GM12892 (cell line): ENCODE measurements around the gene OR5W2. TPM values are rescaled to one million over a fixed set of nuclear protein-coding genes. Genes with fewer than 3 reads are reported as not detected.
"Not testable (repeated sequence)": the region's sequence is repeated elsewhere in the genome, so short reads cannot be mapped to it uniquely, and the experiment has no call there.

ENCODE experiments used
- DNase-seq: peaks from one replicate; pipeline ENCODE4 v3.0.0; 2011; ENCODE audit not compliant: insufficient read length
- FAIRE-seq: peaks from 2 replicates; lab custom pipeline; 2011; peaks lifted over from hg19 to GRCh38; lab: Jason Lieb, UNC
- POLR2A ChIP-seq: IDR thresholded peaks from 2 replicates; pipeline ENCODE4 v1.6.1; 2011; ENCODE audit warnings: low read depth, low read length, control low read depth
- POLR2AphosphoS5 ChIP-seq: IDR thresholded peaks from 2 replicates; pipeline ENCODE4 v1.6.1; 2011; ENCODE audit warnings: low read depth, low read length, control low read depth
- TAF1 ChIP-seq: IDR thresholded peaks from 2 replicates; pipeline ENCODE4 v1.6.1; 2011; ENCODE audit warnings: low read depth, mild to moderate bottlenecking, control low read depth, low read length, borderline replicate concordance
- polyA plus RNA-seq: library from polyadenylated mRNA; unstranded; fragments of >200 nt; gene quantifications from one replicate; pipeline ENCODE4 v1.2.1, GENCODE V29; 2012; ENCODE audit warnings: missing spikeins, inconsistent platforms; ENCODE audit not compliant: missing spikeins

OR5W2 gene
- not detected for polyA plus RNA-seq

DNA sequence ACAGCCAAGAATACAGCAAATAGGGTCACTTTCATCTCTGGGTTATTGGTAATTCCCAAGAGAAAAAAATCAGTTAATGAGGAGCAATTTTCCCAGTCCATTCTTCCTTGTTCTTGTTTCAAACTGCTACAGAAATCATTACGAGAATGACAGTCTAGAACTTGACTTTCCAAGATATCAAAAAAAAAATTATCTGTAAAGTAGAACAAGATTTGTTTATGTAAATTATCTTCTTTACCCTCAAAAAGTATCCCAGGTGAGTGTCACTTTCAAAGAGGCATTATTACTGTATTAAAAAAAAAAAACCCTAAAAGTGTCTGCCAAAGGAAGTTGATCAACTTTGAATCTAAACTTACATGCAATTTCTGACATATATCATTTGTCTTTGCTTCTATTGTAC lies at the start of gene OR5W2:
Gene OR5W2, minus strand, starts transcription at position 101 of the 400 bp plus-strand sequence. Its CDS starts 0 bp downstream, at position 101.
- FAIRE-seq, result no peak
- no peak for TF ChIP-seq TAF1
- DNase-seq, result no peak

DNA sequence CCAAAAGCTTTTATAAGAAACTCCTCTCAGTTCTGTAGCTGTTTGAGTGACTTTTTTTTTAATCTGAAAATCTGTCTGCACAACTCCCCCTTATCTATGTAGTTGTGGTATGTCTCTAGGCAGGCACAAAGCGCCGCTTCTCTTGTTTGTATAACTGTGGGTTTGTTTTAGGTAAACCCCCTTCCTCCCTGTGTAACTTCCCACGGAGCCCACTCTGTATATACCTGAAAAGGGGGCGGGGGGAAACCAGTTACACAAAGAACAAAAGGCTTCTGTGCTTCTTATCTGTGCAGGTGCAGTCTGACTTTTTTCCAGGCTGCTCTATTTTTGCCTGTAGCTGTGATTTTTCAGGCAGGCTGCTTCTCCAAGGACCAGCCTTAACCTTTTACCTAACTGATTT lies 42.1 kb upstream of the OR5W2 start:
- FAIRE-seq (no peak), DNase-seq (no peak)
- no peak for TF ChIP-seq TAF1
- TF ChIP-seq POLR2AphosphoS5, result no peak
- TF ChIP-seq POLR2A, result no peak

DNA sequence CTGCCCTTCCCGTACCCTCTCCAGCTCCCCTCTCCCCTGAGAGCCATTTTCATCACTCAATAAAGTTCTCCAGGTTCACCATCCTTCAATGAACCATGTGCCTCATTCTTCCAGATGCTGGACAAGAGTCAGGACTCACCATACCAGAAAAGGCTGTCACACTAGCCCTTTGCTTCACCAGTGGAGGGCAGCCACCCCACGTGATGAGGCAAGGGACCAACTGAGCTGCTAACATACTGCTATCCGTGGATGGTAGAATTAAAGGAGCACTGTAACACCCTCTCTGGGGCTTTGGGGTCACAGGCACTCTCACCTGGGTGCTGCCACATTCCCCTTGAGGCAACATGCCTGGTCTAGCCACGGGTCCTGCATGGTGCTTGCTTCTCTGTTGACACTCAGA lies 34.9 kb upstream of the OR5W2 start:
- no peak for TF ChIP-seq POLR2A
- no peak for TF ChIP-seq POLR2AphosphoS5
- TF ChIP-seq TAF1, result no peak
- DNase-seq, result no peak
- FAIRE-seq, result no peak

DNA sequence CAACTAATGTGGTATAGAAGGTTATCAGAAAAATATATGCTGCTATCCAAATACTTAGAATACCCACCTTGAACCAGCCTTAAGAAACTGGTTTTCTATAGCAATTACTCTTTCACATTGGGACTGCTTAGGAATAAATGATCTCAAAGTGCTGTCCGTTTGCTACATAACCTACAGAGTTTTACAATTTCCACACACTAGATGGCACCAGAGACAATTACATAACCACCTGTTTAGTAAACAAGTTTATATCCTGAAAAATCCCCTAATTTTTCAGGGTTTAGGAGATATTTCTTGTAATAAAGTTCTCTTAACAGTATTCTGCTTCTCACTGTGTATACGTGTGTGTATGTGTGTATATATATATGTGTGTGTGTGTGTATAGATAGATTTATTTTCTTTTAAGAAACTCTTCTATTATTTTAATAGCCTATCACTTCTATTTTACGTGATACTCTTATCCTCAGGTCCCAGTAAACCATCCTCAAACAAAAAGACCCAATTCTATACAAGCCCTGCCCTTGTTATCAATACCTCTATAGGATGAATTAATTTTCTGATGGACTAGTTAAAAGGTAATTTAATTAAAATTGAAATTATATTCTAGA lies 28.5 kb upstream of the OR5W2 start:
- FAIRE-seq, result no peak

DNA sequence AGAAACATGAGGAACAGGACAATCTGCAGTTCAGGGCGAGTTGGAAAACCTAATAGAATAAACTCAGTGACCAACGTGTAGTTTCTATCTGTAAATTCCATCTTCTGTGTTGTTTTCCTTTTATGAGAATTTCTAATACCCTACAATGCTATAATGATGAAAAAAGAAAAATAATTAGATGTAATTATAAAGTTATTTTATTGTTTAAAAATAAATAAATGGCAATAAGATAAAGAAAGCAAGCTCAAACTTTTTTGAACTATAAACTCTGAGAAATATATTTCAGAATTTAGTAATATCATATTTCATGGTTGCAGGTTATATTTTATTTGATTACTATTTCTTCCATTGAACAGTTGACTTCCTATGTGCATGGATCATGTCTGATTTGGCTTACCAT lies 21.9 kb upstream of the OR5W2 start, which contains the start of gene OR5I1:
Gene OR5I1, minus strand, starts transcription at position 101 of the 400 bp plus-strand sequence. Its CDS starts 0 bp downstream, at position 101.
- FAIRE-seq (no peak), DNase-seq (no peak)
- no peak for TF ChIP-seq TAF1
- TF ChIP-seq POLR2A, result no peak
- TF ChIP-seq POLR2AphosphoS5, result no peak

More for the DNA sequence above, 28.5 kb upstream of the OR5W2 start:
- DNase-seq, result no peak
- TF ChIP-seq TAF1, result no peak
- no peak for TF ChIP-seq POLR2AphosphoS5
- no peak for TF ChIP-seq POLR2A

DNA sequence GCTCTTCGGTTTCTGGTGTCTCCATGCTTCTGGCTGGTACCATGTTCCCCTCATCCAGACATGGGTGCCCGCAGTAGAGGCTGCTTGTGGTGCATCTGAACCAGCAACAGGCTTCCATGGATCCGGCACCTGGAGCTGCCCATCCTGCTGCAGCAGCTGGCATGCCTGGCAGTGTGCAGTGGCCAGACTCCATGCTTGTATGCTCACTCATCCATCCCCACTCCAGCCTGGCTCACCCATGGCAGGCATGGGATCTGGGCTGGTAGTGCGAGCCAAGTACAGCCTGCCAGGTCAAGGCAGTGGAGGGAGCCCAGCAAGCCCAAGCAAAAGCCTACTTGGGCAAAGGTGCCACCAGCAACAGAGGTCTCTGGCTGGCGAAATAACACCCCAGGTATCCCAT lies 6.2 kb upstream of the OR5W2 start:
- no peak for TF ChIP-seq POLR2A
- no peak for TF ChIP-seq TAF1
- no peak for TF ChIP-seq POLR2AphosphoS5
- DNase-seq (no peak), FAIRE-seq (no peak)

DNA sequence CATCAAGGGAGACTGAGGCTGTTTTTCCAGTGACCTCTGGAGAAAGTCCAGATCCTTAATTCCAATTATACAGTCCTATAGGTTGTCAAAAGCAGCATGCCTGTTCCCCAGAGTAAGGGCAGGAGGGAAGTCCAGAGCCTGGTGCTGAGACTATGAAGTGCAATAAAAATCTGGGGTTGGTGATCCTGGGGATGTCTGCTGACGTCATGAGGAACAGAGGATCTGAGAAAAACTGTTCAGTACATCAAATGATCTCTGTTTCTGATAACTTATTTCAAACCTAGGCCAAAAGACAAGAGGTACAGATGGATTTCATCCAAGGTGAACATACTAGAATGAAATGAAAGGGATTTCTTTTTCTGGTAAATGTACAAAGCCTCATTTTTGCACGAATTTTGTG lies 12.1 kb downstream of the OR5W2 start:
- no peak for FAIRE-seq
- DNase-seq, result no peak
- TF ChIP-seq TAF1 (no peak), POLR2A (no peak), POLR2AphosphoS5 (no peak)

DNA sequence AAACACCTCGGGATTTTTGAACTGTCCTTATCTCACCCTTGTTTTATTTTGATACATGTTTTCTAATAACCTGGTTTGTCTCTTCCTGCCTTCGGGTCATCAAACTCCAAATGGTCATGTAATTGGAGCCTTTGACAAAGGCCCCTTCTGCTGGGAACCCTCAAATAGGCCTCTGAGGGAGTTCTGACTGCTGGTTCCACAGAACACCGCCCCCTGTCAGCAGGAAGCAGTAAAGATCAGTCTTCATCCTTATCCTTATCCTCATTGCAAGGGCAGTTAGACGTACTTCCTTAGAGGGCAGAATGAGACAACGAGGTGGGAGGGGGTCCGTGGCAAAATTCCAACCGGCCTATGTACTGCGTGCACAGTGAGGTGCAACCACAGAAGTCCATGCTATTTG lies 19.2 kb downstream of the OR5W2 start:
- FAIRE-seq (no peak), DNase-seq (no peak)
- no peak for TF ChIP-seq POLR2A
- no peak for TF ChIP-seq TAF1
- TF ChIP-seq POLR2AphosphoS5, result no peak

DNA sequence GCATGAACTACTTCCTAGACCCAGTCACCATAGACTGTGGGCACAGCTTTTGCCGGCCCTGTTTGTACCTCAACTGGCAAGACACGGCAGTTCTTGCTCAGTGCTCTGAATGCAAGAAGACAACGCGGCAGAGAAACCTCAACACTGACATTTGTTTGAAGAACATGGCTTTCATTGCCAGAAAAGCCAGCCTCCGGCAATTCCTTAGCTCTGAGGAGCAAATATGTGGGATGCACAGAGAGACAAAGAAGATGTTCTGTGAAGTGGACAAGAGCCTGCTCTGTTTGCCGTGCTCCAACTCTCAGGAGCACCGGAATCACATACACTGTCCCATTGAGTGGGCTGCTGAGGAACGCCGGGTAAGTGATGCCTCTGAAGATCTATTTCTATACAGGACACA lies 28.9 kb downstream of the OR5W2 start:
- not testable (repeated sequence) for DNase-seq, FAIRE-seq

DNA sequence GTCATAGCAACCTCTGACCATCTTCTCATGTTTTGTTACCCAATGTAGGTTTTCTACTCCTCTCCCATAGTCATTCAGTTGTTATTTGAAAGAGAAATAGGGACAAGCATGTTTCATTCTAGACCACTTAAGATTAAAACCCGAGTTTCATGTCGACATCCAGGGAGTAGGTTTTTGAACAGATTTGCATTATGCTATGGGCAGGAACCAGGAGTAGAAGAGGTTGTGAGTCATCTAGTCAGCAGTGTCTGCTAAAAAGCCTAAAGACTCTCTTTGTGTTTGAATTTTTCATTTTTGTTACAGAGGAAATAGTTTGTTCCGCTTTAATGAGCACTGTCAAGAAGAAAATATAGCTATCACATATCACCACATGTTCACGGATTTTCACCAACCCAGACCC lies 29.4 kb downstream of the OR5W2 start:
- FAIRE-seq, DNase-seq: not testable (repeated sequence)

DNA sequence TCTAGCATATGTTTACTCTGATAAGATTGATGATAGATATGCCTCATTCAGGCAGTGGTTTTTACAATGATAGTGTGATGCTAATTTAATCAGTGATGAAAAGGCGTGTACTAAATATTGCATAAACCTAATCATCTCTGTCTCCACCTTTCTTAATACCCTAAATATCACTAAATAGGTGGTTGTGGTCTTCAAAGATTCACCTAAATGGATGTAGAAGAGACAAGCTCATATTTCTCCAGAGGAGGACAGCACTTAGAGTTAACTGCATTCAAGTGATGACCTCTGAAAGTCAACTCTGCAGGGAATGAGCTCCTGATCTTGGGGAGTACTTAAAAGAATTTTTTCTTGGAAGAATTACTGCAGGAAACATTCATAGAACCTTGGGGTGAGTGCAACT lies 31.4 kb downstream of the OR5W2 start, which contains the start of gene TRIM51:
Gene TRIM51, plus strand, starts transcription at position 301 of the 400 bp plus-strand sequence. CDS start 2,132 bp downstream, outside the sequence.
- not testable (repeated sequence) for FAIRE-seq

DNA sequence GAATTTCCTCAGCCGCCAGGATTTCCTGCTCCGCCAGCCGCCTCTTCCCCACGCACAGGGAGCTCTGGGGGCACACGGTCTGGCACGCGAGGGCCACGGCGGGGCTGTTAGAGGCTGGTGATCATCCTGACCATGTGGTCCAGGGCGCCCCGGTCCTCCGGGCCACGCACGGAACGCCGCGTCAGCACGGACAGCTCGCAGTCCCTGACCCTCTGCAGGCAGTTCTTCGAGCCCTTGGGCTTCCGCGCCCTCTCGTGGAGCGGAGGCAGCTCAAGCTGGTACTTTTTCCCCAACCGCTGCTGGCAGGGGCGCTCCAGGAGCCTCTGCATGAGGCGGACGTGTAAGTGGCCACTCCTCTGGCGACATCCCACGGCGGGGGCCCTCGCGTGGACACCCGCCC lies 41.2 kb downstream of the OR5W2 start:
- DNase-seq, FAIRE-seq: not testable (repeated sequence)

More for the DNA sequence above, 31.4 kb downstream of the OR5W2 start, which contains the start of gene TRIM51:
- not testable (repeated sequence) for DNase-seq

DNA sequence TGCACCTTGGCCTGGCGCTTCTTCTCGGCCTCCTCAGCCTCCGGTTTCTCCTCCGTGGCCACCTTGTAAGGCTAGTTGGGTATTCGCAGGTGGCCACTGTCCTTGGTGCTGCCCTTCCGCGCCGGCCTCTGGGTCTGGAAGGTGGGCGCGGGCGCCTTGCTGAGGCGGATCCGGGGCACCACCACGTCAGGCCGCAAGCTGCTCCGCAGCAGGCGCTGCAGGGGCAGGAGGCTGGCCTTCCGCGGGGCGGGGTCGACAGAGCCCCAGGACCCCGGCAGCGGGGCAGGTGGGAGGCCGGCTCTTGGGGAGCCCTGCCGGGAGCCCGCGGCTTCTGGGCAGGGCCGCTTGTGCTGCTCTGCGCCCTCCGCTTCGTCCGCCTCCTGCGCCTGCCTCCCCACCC lies 41.7 kb downstream of the OR5W2 start:
- not testable (repeated sequence) for DNase-seq, FAIRE-seq

DNA sequence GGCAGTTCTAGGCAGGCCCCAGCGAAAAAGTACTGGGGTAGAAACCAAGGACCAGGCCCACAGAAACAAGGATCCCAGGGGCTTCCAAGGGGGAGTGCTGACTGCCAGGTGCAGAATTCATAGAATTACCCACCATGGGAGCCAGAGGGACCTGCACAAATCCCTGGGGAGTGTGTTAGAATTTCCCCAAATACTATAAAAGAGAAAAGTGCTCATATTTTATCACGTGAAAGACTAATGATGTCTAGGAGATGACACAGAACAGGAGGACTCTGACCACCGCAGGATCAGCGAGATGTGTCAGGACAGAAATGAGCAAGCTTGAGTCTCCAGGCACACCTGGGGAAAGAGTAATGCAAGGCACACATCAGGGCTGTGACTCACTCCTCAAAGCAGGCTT lies 47.0 kb downstream of the OR5W2 start:
- not testable (repeated sequence) for DNase-seq, FAIRE-seq
